Ovary (tissue), 9 donors: ENCODE measurements around the gene BRD4. TPM values are rescaled to one million over a fixed set of nuclear protein-coding genes. Genes with fewer than 3 reads are reported as not detected.

Experiments
- DNase-seq, 5 donors: peaks; one replicate each; pipeline ENCODE4 v3.0.0-alpha.2; 2019 to 2020
- H3K27ac ChIP-seq, 2 donors: fragments of 200-600 bp; one replicate each; pipeline versions ENCODE4 v1.5.1 to v1.8.0; 2019 to 2022
- H3K27me3 ChIP-seq: fragments of 200-600 bp; one replicate; pipeline ENCODE4 v1.8.0; 2022
- H3K36me3 ChIP-seq: fragments of 200-600 bp; sonication (generic); one replicate; pipeline ENCODE4 v1.5.1; 2019
- H3K4me1 ChIP-seq: one replicate; pipeline ENCODE4 v1.8.1; 2013; ENCODE audit warnings: mild to moderate bottlenecking, moderate library complexity; ENCODE audit not compliant: insufficient read depth
- H3K4me3 ChIP-seq: fragments of 200-600 bp; sonication (generic); one replicate; pipeline ENCODE4 v1.5.1; 2017
- H3K9me3 ChIP-seq, 2 donors: fragments of 200-600 bp in 1 of 2; sonication (generic) in 1 of 2; one replicate each; pipeline versions ENCODE4 v1.5.1 to v1.8.1; 2013 to 2019; ENCODE audit warnings: mild to moderate bottlenecking in 1 of 2, moderate library complexity in 1 of 2
- EP300 ChIP-seq: sonication (generic); formaldehyde crosslinking; IDR thresholded peaks from one replicate; pipeline ENCODE4 v1.6.1; 2017; ENCODE audit warnings: antibody characterized with exemption
- POLR2A ChIP-seq: fragments of 450-650 bp; IDR thresholded peaks from one replicate; pipeline ENCODE4 v1.6.1; 2017; ENCODE audit warnings: antibody characterized with exemption, mild to moderate bottlenecking, moderate library complexity
- WGBS, 3 donors: extraction: QIAGEN DNeasy Blood & Tissue Kit in 1 of 3; methylation state at CpG; one replicate each; pipeline versions ENCODE4 v1.1.5 to v1.1.7; 2013 to 2017; 5-methylcytosine and 5-hydroxymethylcytosine counted together
- intact Hi-C, 4 donors: fragments of 100-400 bp; cut with DNase I; formaldehyde crosslinking; loops; one replicate each; pipeline versions ENCODE4 v1.11.0 to v1.15.1; 2022 to 2023
- polyA plus RNA-seq, 2 donors: library from polyadenylated mRNA; stranded (reverse); fragments of 200-250 nt in 1 of 2; fragments of 350-450 nt in 1 of 2; fragmentation: Illumina TruSeq in 1 of 2; extraction: RNeasy Lipid Tissue Mini Kit (QIAGEN cat#74804) in 1 of 2; gene quantifications; one replicate each; pipeline ENCODE4 v1.2.3, GENCODE V29; 2013 to 2014
- total RNA-seq, 7 donors: library from RNA; depleted of rRNA in 2 of 7; stranded (reverse); fragments of >200 nt in 2 of 7; fragmentation: NEBNext Ultra II Directional in 3 of 7; extraction: Animal tissue kit (Norgen Biotek cat#: 25700) in 3 of 7; gene quantifications; one replicate each; pipeline versions ENCODE4 v1.1.0 to v1.2.4, GENCODE V29; 2016 to 2023
- TF ChIP-seq, protein P1 (sequence below), 3 donors: fragments of 450-650 bp in 2 of 3; fragments of 200-600 bp in 1 of 3; IDR thresholded peaks; one replicate each; pipeline versions ENCODE4 v1.5.1 to v1.8.0; 2016 to 2022; ENCODE audit warnings: antibody characterized with exemption in 3 of 3, mild to moderate bottlenecking in 1 of 3
- donor health status: DM: no; HTN: no; CAD: no; lungs with moderate emphysema.
- donor health status: DM: no; HTN: no; CAD: no.
- donor health status: Bipolar disorder and iron deficiency.
- donor health status: DM: yes; HTN: yes; CAD: no.
- donor health status: DM: no; HTN: no; CAD: no.
- donor health status: DM: yes; HTN: yes; CAD: no.

BRD4 gene
- total and polyA plus RNA-seq, 9 donors = 19.6 to 127 (median 90.4) TPM

DNA sequence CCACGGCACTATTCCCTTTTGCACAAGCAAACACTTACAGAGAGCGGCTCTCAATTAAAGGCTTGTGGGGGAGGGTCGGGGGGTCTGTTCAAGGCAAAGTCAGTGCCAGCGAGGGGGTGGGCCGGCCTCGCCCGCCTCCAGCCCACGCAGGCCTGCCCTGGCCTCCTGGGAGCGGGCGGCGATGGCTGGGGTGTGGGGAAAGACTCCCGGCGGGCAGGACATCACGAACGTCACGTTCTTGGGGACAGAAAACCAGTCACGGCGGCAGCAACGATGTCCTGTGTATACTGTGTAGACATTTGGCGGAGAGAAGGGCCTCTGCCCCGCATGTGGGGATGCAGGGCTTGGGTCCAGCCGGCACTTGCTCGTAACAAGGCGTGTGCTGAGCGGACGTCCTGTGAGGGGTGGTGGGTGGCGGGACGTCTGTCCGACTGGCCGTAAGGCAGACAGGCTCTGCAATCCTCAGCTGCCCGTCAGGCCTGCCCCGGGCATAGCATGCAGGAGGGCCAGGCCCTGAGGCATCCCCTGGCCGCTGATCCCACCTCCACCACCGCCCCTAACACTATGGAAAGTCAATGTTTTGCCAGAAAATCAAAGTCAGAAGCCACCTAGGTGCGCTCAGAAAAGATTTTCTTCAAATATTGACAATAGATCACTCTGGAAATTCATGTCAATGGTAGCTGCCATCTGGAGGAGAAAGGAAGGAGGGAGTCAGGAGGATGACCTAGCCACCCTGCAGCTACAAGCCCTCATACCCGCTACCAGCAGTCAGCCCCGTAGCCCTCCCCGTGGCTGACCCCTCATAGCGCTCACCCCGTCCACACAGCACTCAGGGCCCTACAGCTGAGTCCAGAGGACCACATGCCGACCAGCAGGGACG is 94.3 kb downstream of the BRD4 start:
- intact Hi-C loops = no loop called here
- Histone ChIP-seq H3K27me3 (no peaks in the 10 kb centered on the region), H3K4me3 (no peak overlapping the region), H3K27ac (no peak overlapping the region), H3K9me3 (no peaks in the 10 kb centered on the region), H3K36me3 (no peaks in the 10 kb centered on the region), H3K4me1 (no peaks in the 10 kb centered on the region)
- 84 to 86% (median 84%) methylated on average over 42 of the region's 42 CpGs for WGBS, 3 donors
- DNase-seq = no peak
- TF ChIP-seq POLR2A = no peak
- TF ChIP-seq, protein P1, sequence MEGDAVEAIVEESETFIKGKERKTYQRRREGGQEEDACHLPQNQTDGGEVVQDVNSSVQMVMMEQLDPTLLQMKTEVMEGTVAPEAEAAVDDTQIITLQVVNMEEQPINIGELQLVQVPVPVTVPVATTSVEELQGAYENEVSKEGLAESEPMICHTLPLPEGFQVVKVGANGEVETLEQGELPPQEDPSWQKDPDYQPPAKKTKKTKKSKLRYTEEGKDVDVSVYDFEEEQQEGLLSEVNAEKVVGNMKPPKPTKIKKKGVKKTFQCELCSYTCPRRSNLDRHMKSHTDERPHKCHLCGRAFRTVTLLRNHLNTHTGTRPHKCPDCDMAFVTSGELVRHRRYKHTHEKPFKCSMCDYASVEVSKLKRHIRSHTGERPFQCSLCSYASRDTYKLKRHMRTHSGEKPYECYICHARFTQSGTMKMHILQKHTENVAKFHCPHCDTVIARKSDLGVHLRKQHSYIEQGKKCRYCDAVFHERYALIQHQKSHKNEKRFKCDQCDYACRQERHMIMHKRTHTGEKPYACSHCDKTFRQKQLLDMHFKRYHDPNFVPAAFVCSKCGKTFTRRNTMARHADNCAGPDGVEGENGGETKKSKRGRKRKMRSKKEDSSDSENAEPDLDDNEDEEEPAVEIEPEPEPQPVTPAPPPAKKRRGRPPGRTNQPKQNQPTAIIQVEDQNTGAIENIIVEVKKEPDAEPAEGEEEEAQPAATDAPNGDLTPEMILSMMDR (IDR thresholded peaks at IDR 0.05) = no peak
- TF ChIP-seq EP300 = no peak

DNA sequence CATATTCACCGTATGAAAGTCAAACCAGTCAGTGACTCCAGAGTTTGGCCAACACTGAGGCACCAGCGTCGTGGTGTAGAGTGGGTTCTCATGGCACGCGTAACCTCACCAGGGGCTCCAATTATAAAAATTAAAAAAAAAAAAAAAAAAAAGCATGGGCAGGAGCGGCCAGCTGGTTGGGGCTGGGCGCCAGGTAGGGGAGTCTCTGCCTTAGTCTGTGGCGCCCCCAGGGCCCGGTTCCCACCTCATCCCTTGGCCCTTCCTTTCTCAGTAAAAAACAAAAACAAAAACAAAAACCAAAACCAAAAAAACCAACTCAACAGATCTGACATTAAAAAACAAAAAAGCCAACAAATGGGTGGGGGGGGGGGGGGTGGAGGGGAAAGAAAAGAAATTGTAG is 95.5 kb downstream of the BRD4 start:
- TF ChIP-seq, protein P1 (IDR thresholded peaks at IDR 0.05) = no peak
- no peak for TF ChIP-seq EP300
- H3K9me3 ChIP-seq = no peaks in the 10 kb centered on the region
- 81 to 91% (median 89%) methylated on average over 9 of the region's 9 CpGs for WGBS, 3 donors
- H3K27me3 ChIP-seq = peaks cover 5% of the 10 kb centered on the region
- H3K4me1 ChIP-seq = peaks cover 4% of the 10 kb centered on the region
- no peak for DNase-seq
- intact Hi-C loops = no loop called here
- no peak overlapping the region for H3K4me3 ChIP-seq
- no peaks in the 10 kb centered on the region for H3K36me3 ChIP-seq
- H3K27ac ChIP-seq = no peak overlapping the region

DNA sequence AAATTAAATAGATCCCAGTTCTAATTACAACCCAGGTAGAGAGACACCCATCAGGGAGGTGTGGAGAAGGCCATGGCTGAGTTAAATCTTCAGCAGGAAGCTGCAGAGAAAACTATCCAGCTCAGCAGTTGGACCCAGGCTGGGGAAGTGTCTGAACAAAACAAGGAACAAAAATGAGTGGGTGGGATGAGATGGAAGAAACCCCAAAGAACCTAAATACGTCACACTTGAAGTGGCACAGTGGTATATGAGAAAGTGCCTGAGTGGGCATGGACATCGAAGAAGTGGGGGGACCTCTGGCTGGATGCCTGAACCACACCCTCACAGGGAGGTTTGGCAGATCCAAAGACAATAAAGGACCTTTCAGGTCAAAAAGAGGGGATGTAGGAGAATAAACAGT is 96.6 kb downstream of the BRD4 start:
- H3K27me3 ChIP-seq = peaks cover 5% of the 10 kb centered on the region
- H3K27ac ChIP-seq = no peak overlapping the region
- intact Hi-C loops = no loop called here
- H3K36me3 ChIP-seq = no peaks in the 10 kb centered on the region
- no peaks in the 10 kb centered on the region for H3K9me3 ChIP-seq
- WGBS, 3 donors = 68 to 79% (median 78%) methylated on average over 2 of the region's 2 CpGs
- DNase-seq = no peak
- H3K4me3 ChIP-seq = no peak overlapping the region
- no peak for TF ChIP-seq EP300
- no peak for TF ChIP-seq POLR2A
- TF ChIP-seq, protein P1 (IDR thresholded peaks at IDR 0.05) = no peak
- peaks cover 4% of the 10 kb centered on the region for H3K4me1 ChIP-seq

DNA sequence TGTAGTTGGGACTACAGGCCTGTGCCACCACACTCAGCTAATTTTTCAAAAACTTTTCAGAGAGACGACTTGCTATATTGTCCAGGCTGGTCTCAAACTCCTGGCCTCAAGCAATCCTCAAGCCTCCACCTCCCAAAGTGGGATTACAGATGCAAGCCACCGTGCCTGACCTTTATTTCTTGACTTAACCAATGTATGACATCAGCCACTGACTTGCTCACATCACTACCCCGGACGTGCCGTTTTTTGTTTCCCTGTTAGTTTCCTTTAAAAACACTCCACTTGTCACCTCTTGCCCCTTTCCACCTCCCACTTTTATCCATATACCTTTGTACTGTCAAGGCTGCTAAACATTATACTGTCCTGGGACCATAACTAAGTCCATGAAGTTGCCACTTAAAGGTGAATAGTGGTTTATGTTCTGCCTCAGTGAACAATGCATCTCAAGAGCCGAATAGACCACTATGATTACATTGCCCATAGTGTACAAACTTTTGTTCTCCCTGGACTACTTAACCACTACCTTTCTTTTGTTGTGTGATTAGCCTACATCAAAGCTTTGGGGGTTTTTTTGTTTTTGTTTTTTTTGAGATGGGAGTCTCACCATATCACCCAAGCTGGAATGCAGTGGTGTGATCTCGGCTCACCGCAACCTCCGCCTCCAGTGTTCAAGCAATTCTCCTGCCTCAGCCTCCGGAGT is 97.8 kb downstream of the BRD4 start:
- H3K27ac ChIP-seq = no peak overlapping the region
- peaks cover 4% of the 10 kb centered on the region for H3K4me1 ChIP-seq
- H3K27me3 ChIP-seq = peaks cover 5% of the 10 kb centered on the region
- DNase-seq = no peak
- no peaks in the 10 kb centered on the region for H3K9me3 ChIP-seq
- 69 to 74% (median 70%) methylated on average over 10 of the region's 10 CpGs for WGBS, 3 donors
- no peak overlapping the region for H3K4me3 ChIP-seq
- intact Hi-C loops = no loop called here
- no peaks in the 10 kb centered on the region for H3K36me3 ChIP-seq
- no peak for TF ChIP-seq POLR2A
- TF ChIP-seq EP300 = no peak
- TF ChIP-seq, protein P1 (IDR thresholded peaks at IDR 0.05) = no peak
